GM19238 (cell line): ENCODE data around the gene ZNF718.
"Not testable (repeated sequence)": the region's sequence is repeated elsewhere in the genome, so short reads cannot be mapped to it uniquely, and the experiment has no call there.

Experiments
- DNase-seq: peaks from one replicate; pipeline ENCODE4 v3.0.0; 2011; ENCODE audit warnings: low spot score; ENCODE audit not compliant: insufficient read length

ZNF718 gene

DNA sequence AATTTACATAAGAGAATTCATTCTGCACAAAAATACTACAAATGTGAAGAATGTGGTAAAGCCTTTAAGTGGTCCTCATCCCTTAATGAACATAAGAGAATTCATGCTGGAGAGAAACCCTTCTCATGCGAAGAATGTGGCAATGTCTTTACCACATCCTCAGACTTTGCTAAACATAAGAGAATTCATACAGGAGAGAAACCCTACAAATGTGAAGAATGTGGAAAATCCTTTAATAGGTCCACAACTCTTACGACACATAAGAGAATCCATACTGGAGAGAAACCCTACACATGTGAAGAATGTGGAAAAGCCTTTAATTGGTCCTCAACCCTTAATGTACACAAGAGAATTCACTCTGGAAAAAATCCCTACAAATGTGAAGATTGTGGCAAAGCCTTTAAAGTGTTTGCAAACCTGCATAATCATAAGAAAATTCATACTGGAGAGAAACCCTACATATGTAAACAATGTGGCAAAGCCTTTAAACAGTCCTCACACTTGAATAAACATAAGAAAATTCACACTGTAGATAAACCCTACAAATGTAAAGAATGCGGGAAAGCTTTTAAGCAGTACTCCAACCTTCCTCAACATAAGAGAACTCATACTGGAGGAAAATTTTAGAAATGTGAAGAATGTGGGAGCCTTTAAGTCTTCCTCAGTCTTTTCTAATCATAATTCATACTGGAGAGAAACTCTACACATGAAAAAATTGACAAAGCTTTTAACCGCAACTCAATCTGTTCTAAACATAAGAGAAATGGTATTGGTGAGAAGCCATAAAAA is 37.4 kb downstream of the ZNF718 start:
- no peak for DNase-seq

DNA sequence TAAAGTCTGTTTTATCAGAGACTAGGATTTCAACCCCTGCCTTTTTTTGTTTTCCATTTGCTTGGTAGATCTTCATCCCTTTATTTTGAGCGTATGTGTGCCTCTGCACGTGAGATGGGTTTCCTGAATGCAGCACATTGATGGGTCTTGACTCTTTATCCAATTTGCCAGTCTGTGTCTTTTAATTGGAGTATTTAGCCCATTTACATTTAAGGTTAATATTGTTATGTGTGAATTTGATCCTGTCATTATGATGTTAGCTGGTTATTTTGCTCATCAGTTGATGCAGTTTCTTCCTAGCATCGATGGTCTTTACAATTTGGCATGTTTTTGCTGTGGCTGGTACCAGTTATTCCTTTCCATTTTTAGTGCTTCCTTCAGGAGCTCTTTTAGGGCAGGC is 45.3 kb downstream of the ZNF718 start:
- not testable (repeated sequence) for DNase-seq

DNA sequence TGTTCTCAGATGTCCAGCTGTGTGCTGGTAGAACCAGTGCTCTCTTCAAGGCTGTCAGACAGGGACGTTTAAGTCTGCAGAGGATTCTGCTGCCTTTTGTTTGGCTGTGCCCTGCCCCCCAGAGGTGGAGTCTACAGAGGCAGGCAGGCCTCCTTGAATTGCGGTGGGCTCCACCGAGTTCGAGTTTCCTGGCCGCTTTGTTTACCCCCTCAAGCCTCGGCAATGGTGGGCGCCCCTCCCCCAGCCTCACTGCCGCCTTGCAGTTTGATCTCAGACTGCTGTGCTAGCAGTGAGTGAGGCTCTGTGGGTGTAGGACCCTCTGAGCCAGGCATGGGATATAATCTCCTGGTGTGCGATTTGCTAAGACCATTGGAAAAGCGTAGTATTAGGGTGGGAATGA is 47.0 kb downstream of the ZNF718 start:
- not testable (repeated sequence) for DNase-seq

DNA sequence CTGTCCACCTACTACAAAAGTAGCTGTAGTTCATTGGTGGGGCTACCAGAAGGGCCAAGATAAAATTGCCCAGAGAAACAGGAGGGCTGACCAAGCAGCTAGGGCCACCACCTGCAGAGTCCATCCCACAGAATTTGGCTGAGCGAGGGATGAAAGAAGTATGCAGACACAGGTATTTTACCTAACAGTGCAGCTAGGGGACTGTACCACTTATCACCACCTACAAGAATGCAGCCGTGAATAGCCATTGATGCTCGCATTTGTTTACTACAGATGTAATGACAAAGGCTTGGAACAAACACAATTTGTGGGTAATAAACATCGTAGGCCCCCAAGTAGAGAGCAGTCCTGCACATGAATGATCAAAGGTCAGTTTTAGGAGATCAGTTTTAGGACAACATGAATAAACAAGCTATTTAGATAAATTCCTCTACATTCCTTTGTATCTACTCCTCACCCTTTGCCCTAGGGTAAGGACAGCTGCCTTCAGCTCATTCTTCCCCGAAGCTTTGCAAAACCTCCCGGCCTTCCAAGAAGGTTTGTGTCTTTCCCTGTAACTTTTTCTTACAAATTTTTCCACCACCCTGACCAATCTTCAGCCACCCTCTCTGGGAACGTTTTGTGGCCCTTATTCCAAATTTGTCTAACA is 49.5 kb downstream of the ZNF718 start:
- DNase-seq = no peak

DNA sequence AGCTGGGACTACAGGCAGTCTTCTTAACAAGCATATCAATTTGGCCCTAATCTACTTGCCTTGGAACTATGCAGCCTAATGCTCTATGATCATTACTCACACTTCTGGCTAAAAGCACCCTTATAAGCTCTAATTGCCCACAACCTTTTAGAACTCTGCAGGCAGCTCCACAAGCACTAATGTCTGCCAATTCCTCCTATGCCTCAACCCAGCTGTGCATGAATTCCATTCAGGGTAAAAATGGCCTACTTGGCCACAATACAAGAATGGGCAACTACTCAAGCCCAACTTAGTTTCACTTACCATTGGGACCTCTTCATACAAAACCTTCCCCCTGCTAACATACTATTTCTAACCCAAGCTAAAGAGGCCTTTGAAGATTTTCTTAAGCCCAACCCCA is 51.7 kb downstream of the ZNF718 start:
- no peak for DNase-seq

DNA sequence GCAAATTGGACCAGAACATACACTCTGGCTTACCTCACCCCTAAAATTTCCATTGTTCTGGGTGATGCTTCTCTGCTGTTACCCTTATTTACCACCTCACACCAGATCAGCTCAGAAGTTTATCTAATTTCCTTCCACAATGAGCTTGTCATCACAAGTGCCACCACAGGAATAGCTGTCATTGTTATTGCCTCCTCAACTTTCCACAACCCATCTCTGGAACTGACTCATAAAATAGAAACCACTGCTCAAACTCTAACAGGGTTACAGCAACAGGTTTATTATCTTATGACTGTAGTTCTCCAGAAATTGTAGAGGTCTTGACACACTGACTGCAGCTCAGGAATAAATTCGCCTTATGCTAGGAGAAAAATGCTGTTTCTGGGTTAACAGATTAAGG is 52.7 kb downstream of the ZNF718 start:
- no peak for DNase-seq

DNA sequence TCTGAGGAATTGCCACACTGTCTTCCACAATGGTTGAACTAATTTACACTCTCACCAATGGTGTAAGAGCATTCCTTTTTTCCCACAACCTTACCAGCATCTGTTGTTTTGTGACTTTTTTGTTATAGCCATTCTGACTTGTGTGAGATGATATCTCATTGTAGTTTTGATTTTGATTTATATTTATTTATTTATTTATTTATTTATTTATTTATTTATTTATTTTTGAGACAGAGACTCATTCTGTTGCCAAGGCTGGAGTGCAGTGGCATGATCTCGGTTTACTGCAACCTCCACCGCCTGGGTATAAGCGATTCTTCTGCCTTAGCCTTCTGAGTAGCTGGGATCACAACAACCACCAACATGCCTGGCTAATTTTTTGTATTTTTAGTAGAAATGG is 57.9 kb downstream of the ZNF718 start:
- not testable (repeated sequence) for DNase-seq

DNA sequence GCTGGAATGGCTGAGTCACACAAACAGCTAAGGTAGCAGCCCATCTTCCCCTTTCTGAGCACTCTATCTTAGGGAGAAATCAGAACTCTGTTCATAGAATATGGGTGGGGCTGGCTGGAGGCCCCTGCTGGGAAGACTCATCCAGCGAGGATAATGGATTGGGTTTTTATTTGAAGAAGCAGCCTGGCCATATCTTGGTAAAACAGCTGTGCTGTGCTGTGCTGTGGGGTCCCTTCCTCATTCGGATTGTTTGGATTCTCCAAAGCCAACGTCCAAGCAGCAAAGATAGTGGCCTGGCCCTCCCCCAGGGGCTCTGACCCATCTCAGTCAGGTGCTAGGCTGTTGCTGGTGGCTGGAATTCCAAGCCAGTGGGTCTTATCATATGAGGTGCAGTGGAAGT is 63.8 kb downstream of the ZNF718 start:
- no peak for DNase-seq

DNA sequence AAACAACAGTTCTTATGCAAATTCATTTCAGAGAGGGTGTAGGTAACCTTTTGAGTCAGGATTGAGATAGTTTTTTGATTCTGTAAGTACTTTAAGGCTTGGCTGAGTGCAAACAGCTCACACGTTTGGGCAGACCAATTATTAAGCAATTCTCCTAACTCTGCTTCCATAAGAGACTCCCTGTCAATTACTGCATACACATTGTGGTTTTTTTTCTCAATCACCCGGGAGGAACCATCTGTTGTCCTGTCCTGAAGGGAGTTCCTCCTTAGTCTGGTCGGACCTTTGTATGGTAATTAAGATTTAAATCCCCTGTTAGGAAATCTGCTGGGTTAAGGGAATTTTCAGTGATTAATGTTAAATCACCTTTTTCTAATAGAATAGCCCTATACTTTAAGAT is 70.9 kb downstream of the ZNF718 start:
- not testable (repeated sequence) for DNase-seq

DNA sequence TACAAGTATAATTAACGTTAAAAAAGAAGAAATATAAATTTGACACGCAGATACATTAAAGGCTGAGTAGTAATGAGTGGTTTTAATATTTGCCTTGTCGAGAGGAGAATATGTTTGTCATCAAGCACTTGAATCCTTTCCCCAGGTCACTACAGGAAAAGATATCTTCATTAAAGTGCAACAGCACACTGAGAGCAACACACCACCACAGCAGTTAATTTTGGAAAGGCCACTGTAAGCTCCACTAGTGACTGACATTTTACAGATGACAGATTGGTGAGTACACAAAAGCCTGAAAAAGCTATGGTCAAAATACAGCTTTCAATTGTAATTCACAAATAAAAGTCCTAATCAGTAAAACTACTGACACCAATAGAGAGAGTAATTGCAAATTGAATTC is 76.6 kb downstream of the ZNF718 start:
- DNase-seq = no peak

DNA sequence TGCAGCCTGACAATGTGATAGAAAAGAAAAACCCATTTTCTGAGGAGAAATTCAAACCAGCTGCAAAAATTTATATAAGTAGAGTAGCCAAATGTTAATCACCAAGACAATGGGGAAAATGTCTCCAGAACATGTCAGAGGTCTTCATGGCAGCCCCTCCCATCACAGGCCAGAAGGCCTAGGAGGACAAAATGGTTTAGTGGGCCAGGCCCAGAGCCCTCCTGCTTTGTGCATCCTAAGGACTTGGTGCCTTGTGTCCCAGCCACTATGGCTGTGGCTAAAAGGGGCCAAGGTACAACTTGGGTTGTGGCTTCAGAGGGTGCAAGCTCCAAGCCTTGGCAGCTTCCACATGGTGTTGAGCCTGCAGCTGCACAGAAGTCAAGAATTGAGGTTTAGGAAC is 78.5 kb downstream of the ZNF718 start:
- not testable (repeated sequence) for DNase-seq

DNA sequence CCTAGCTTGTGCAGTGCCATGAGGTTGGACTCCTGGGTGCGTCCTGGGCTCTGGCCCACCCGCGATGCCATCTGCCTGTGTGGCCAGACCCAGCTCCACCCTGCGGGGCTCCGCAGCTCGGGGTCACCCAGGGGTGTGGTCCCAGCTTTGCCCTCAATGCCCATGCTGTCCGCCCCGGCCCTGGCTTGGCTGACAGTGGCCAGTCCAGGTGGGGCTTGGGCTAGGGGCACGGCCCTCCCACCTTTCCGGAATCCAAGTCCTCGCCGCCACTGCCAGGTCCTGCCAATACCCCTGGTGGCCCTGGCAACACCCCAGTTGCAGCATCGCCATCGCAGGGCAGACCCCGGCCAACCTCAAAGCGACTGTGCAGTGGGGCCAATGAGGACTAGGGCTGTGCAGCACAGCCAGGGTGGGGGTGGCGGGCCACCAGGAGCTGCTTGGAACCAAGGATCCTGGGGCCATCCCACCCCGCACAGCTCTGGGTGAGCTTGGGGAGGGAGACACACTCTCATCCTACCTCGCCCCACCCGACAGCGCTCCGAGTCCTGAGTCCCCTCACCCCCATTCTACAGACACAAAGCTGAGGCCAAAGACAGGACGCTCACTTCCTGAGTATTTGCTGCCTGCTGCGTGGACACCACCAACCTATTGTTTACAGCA is 80.9 kb downstream of the ZNF718 start:
- DNase-seq = no peak

DNA sequence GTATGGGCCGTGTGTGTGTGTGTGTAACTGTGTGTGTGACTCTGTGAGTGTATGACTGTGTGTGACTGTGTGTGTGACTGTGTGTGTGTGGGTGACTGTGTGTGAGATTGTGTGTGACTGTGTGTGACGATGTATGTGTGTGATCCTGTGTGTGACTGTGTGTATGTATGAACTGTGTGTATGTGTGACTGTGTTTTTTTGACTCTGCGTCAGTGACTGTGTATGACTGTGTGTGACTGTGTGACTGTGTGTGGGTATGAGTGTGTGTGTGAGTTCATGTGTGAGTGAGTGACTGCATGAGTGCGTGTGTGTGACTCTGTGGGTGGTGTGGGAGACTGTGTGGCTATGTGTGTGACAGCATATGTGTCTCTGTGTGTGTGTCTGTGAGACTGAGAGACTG is 81.8 kb downstream of the ZNF718 start:
- DNase-seq = no peak

DNA sequence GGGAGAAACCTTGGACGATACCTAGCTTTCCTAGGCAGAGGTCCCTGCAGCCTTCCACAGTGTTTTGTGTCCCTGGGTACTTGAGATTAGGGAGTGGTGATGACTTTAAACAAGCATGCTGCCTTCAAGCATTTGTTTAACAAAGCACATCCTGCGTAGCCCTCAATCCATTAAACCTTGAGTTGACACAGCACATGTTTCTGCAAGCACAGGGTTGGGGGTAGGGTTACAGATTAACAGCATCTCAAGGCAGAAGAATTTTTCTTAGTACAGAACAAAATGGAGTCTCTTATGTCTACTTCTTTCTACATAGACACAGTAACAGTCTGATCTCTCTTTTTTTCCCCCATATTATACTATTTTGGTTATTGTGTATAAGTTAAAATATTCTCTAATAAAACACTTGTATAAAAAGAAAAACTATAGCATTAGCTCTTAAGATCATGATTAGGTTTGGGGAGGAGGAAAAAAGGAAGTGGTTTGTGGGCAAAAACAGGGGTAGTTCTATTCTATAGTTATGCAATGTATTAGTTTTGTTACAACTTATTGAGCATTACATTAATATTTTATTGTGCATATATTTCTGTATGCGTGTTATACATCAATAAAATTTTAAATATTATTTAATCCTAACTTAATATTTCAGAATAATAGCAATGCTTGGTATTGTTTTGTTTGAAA is 84.3 kb downstream of the ZNF718 start:
- not testable (repeated sequence) for DNase-seq

DNA sequence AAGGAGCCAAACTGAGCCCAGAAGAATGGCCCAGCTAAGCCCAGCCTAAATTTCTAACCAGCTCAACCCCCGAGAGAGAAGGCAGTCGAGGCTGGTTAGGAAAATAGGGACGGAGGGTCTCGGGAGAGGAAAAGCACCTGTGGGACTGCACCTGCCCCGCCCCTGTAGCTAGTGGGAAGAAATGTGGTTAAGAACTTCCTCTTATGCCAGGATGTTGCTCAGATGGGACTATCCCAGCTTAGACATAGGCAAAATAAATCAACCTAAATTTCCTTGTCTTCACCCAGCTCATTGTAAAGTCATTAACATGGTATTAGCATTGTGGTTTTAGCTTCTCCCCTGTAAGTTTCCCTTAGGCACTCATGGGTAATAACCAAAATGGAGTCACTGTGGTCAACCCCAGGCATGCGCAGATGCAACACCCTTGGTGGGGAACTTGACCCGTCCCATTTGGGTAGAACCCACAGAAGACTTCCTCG is 86.8 kb downstream of the ZNF718 start:
- DNase-seq = no peak

DNA sequence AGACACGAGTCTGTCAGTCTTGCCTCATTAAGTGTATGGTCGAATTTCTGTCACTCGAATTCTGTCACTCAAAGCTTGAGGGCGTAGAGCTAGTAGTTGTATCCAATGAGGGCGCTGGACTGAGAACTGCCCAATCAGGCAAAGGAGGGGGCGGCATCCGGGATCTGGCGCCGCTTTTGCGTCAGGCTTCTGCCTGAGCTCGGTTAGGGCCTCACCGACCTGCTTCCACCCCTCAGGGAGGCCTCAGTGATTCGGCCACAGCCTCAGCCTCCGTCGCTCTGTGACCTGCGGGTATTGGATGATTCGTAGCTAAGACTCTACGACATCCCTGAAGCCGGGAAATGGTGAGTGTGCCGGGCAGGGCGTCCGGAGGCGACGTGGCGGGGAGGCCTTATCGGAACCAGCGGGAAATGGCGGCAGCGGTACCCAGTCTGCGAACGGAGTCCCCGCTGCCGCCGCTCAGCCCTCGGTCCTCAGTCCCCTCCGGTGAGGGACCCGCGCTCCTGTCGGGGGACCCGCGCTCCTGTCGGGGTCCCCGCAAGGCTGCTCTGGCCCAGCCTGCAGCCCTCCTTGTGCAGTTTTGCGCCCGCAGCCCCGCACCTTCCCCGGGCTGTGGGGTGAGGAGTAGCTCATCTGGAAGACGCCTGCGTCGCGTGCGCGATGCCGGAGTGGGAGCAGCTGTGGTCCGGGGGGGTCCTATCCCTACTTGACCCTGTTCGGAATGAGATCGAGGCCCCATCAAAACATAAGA is 88.3 kb downstream of the ZNF718 start:
- peak; percentile 4 for DNase-seq

DNA sequence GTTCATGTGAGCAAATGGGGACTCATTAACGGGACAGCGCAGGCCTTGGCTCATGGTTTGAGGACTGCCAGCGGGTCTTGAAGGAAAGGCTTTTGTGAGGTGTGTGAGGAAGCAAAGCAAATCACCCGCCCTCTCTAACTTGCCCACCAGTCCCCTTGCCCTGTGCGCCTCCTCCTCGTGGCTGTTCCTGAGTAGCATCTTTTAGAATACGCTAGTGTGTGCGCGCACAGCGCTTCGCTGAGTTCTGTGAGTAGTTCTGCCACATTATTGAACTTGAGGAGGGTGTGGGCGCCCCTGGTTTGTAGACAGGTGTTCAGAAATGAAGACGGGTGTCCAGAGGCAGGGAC is 88.9 kb downstream of the ZNF718 start:
- DNase-seq = not testable (repeated sequence)
